ENCODE measurements around the gene MT1HL1.

GRCh38 chr1:237050915-237051314 is 46.7 kb upstream of the MT1HL1 start:
- TF ChIP-seq, protein P1, sequence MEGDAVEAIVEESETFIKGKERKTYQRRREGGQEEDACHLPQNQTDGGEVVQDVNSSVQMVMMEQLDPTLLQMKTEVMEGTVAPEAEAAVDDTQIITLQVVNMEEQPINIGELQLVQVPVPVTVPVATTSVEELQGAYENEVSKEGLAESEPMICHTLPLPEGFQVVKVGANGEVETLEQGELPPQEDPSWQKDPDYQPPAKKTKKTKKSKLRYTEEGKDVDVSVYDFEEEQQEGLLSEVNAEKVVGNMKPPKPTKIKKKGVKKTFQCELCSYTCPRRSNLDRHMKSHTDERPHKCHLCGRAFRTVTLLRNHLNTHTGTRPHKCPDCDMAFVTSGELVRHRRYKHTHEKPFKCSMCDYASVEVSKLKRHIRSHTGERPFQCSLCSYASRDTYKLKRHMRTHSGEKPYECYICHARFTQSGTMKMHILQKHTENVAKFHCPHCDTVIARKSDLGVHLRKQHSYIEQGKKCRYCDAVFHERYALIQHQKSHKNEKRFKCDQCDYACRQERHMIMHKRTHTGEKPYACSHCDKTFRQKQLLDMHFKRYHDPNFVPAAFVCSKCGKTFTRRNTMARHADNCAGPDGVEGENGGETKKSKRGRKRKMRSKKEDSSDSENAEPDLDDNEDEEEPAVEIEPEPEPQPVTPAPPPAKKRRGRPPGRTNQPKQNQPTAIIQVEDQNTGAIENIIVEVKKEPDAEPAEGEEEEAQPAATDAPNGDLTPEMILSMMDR (IDR thresholded peaks at IDR 0.05): no peak
- no peak for TF ChIP-seq POLR2A (IDR thresholded peaks at IDR 0.05)

All from lower leg skin (tissue), 3 donors.